Omental fat pad (tissue), 4 donors: Measurements from ENCODE around the gene VSIG10L. TPM values are rescaled to one million over a fixed set of nuclear protein-coding genes. Genes with fewer than 3 reads are reported as not detected.

Experiments
- ATAC-seq: fragments of 150-250 bp; one replicate; pipeline ENCODE4 v1.9.1; 2016; ENCODE audit warnings: mild to moderate bottlenecking, moderate library complexity; ENCODE audit not compliant: low FRiP score
- DNase-seq: peaks from one replicate; pipeline ENCODE4 v3.0.0-alpha.2; 2019; ENCODE audit warnings: low spot score
- total RNA-seq, 4 donors: library from RNA; depleted of rRNA; stranded (reverse); fragments of >200 nt; gene quantifications; one replicate each; pipeline ENCODE4 v1.1.0, GENCODE V29; 2016
- TF ChIP-seq, protein P1 (sequence below), 3 donors: fragments of 450-650 bp; IDR thresholded peaks; one replicate each; pipeline ENCODE4 v1.5.1; 2016 to 2017; ENCODE audit warnings: antibody characterized with exemption in 3 of 3, mild to moderate bottlenecking in 3 of 3, moderate library complexity in 2 of 3

VSIG10L gene
- total RNA-seq, 4 donors from 2014 or later, result 0.47 to 1.0 (median 0.98) TPM

DNA sequence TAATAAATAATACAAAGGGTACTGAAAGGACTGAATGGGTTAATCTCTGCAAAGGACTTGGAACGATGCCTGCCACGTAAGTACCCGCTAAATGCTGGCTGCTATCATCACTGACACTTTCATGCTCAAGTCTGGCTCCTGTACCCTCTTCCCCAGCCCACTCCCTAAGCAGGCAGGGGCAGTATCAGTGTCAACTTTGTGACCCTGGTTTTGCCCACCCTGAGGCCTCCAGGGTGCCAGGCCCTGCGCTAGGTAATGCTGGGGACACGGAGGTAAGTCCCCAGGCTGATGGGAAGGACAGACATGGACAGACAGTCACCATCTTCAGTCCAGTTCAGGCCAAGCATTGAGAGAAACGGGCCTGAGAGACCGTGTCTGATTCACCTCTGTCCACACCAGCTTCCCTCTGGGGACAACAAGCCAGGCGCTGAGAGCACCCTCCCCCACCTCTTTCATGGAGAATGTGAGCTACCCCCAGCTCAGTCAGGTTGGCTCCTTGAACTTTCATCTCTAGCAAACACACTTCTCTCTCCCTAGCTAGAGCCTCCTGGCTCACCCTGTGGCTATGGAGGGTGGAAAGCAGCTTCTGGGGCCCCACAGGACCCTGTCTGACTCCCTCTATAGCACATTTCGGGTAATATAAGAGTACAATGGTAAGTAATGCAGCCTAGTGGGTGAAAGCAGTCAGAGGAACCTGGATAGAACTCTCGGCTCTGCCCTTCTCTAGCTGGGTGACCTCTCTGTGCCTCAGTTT is 23.4 kb upstream of the VSIG10L start:
- TF ChIP-seq, protein P1, sequence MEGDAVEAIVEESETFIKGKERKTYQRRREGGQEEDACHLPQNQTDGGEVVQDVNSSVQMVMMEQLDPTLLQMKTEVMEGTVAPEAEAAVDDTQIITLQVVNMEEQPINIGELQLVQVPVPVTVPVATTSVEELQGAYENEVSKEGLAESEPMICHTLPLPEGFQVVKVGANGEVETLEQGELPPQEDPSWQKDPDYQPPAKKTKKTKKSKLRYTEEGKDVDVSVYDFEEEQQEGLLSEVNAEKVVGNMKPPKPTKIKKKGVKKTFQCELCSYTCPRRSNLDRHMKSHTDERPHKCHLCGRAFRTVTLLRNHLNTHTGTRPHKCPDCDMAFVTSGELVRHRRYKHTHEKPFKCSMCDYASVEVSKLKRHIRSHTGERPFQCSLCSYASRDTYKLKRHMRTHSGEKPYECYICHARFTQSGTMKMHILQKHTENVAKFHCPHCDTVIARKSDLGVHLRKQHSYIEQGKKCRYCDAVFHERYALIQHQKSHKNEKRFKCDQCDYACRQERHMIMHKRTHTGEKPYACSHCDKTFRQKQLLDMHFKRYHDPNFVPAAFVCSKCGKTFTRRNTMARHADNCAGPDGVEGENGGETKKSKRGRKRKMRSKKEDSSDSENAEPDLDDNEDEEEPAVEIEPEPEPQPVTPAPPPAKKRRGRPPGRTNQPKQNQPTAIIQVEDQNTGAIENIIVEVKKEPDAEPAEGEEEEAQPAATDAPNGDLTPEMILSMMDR (IDR thresholded peaks at IDR 0.05), result no peak
- ATAC-seq (no peak), DNase-seq (no peak)

DNA sequence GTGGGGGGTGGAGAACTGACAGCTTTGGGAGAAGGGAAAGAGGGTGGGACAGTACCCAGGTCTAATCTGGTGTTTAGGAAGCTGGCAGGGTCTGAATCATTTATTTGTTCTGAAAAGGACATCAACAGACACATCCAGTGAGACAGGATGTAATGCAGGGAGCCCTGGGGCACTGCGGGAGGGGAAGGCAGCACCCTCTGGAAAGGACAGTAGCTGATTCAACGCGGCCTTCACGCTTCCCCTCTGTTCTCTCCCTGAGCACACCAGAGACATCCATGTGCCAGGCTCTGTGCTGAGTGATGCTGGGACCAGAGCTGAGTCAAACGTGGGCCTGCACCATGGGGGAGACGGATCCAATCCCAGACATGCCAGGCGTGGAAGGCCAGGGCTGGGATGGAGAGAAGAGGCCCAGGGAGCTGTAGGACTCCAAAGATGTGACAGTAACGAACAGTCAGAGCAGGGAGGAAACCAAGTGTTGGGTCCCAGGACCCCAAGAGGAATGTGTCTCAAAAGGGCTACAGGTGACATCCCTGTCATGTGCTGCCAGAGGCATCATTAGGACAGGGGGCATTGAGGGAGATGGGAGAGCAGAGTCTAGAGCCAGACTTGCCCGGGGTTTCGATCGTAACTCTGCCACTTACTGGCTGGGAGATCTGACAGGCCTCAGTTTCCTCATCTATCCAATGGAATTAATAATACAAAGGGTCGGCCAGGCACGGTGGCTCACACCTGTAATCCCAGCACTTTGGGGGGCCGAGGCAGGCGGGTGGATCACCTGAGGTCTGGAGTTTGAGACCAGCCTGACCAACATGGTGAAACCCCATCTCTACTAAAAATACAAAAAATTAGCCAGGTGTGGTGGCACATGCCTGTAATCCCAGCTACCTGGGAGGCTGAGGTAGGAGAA is 22.5 kb upstream of the VSIG10L start:
- TF ChIP-seq, protein P1 (IDR thresholded peaks at IDR 0.05), result no peak

DNA sequence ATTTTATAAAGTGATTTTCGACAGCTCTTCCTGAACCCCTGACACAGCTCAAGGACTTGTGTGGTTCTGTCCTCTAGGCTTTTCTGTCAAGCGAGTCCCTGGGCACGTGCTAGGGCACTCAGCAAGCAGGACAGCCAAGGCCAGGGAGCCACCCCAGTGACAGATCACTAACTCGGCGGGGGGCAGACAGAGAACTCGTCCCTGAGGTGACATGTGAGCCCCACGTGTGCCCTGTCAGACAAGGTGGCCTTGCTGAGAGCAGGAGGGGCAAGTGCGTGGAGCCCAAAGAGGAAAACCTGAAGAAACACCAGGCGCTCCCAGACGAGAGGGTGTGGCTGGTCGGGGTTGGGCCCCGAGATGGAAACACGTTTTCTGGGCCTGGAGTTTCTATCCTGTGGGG is 19.3 kb upstream of the VSIG10L start:
- ATAC-seq (no peak), DNase-seq (no peak)
- TF ChIP-seq, protein P1 (IDR thresholded peaks at IDR 0.05), result no peak

More for the DNA sequence above, 22.5 kb upstream of the VSIG10L start:
- no peak for DNase-seq
- no peak for ATAC-seq

DNA sequence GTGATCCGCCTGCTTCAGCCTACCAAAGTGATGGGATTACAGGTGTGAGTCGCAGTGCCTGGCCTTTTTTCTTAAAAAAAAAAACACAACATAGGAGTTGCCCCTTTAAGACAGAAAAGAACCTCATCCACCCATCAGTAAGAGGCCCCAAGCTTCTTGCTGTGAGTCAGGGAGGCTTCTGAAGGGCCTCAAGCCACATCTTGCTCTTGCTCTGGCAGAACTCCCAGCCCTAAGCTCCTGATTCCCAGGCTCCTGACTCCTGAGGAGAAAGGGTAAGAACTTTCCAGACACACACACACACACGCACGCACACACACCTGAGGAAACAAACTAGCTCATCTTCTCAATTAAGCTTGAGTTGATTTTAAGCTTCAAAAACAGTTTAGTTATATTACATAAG is 17.4 kb upstream of the VSIG10L start:
- DNase-seq, result no peak
- TF ChIP-seq, protein P1 (IDR thresholded peaks at IDR 0.05), result no peak
- no peak for ATAC-seq

DNA sequence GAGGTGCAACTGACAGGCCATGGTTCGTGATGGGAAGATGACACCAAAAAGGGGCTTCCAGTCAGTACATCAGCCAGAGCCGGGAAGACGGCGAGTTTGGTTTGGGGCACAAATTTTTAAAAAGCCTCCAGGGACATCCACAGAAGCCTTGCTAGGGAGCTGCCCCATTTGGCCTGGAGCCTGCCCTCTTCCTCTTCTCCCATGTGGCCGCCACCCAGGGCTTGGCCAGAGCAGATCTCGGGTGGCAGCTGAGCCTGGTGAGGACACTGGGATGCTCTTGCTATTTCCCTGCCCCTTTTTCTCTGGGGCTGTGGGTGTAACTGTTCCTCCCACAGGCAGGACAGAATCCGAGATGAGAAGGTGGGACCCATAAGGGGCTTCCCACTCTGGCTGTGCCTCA is 16.0 kb upstream of the VSIG10L start:
- TF ChIP-seq, protein P1 (IDR thresholded peaks at IDR 0.05), result no peak
- ATAC-seq, result no peak
- DNase-seq, result no peak

DNA sequence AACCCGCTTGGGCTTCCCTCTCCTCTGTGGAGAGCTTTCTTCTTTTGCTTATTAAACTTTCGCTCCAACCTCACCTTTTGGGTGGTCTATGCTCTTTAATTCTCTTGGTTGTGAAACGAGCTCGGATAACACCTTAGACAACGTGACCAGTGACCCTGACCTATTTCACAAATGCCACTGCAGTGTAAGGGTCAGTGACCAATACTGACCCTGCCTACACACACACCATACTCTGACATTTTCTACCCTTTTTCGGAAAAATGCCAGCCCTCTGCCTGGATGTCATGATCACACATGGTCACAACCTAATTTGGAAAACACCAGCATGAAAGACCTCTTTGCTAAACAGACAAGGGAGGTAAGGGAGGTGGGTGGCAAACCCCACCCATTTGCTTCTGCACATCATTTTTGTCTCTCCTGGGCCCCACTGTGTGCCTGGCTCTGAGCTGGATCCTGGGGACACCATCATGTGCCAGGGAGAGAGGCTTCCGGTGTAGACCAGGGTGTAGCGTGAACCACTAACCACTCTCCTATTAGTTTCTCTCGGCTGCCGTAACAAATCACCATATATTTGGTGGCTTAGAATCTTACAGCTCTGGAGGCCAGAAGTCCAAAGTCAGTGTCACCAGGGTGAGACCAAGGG is 14.3 kb upstream of the VSIG10L start:
- TF ChIP-seq, protein P1 (IDR thresholded peaks at IDR 0.05), result no peak
- no peak for DNase-seq
- no peak for ATAC-seq
